Stomach (tissue), 4 donors: Measurements from ENCODE around the gene CIROP.

Source experiments
- CTCF ChIP-seq, 7 experiments: fragments of 450-650 bp in 4 of 7; fragments of 200-600 bp in 3 of 7; sonication (generic) in 3 of 7; IDR thresholded peaks; one replicate each; pipeline ENCODE4 v1.5.1; 2016 to 2019; ENCODE audit warnings: antibody characterized with exemption in 7 of 7, control low read depth in 2 of 7, mild to moderate bottlenecking in 1 of 7
- POLR2A ChIP-seq, 4 donors: fragments of 450-650 bp; IDR thresholded peaks; one replicate each; pipeline ENCODE4 v1.6.1; 2016; ENCODE audit warnings: antibody characterized with exemption in 4 of 4, control low read depth in 2 of 4, mild to moderate bottlenecking in 1 of 4, moderate library complexity in 1 of 4
- POLR2AphosphoS5 ChIP-seq, 3 donors: sonication (generic); formaldehyde crosslinking; IDR thresholded peaks; one replicate each; pipeline ENCODE4 v1.6.1; 2016; ENCODE audit warnings: antibody characterized with exemption in 3 of 3

GRCh38 chr14:23121361-23121771 lies 16.6 kb upstream of the CIROP start:
- no peak for TF ChIP-seq POLR2A (IDR thresholded peaks at IDR 0.05)
- TF ChIP-seq CTCF (IDR thresholded peaks at IDR 0.05): peak in 1 of 7 experiments; percentile 3
- TF ChIP-seq POLR2AphosphoS5 (IDR thresholded peaks at IDR 0.05): peak in 1 of 3 donors; percentile 36
